HG03064 (cell line): ENCODE data around the gene VPS37C.
"Not testable (repeated sequence)": the region's sequence is repeated elsewhere in the genome, so short reads cannot be mapped to it uniquely, and the experiment has no call there.

Experiments
- ATAC-seq: cut with Tn5 transposase; IDR thresholded peaks from one replicate; pipeline ENCODE4 v1.9.1; 2021; ENCODE audit warnings: low read depth; ENCODE audit not compliant: unreplicated experiment

VPS37C gene

DNA sequence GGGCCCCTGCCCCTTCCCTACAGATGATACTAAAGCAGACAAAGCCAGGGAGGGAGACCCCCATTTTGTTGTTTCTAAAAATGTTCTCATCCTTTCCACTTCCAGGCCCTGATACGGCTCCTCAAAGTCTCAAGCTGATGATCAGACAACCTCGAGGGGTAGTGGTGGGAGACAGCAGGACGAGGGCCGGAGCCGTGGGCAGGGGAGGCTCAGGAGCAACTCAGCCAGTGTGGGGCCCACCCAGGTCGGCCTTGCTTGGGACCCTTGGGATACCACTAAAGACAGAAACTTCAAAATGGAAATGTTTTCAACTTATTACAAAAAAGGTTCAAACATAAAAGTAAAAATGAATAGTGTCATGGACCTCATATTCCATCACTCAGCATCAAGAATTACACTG lies 15.2 kb upstream of the VPS37C start:
- ATAC-seq: no peak

DNA sequence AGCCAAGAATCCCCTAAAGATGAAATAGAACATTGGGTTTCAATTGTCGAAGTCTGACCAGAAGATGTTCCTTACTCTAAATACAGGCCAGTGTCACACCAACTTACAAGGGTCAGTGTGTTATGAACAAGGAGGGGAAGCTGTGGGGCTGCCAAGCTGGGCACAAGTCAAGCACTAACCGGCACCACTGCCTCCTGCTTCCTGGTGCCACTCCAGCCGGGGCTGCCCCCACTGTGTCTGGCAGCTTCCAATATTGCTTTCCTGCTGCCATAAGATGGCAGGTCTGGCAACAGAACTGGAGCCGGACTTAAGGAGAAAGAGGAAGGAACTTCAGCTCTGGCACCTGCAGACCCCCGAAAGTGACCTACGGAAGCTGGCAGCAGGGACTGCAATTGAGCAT lies 13.7 kb upstream of the VPS37C start:
- no peak for ATAC-seq

DNA sequence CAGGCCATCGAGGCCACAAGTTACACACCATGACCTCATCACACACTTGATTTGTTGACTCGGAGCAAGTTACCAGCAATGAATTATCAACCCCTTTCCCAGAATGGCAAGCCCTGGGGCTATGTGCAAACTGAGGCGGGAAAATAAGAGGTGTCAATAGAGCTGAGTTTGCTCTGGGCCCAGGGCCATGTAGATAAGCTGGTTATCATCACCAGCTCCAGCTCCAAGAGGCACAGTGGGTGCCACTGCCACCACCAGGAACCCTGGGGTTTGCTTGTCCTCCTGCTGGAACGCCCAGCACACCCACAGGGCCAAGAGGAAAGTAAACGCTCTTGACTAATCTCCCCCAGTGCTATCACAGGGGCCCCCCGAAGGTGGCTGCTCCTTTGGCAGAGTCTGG lies 13.0 kb upstream of the VPS37C start:
- ATAC-seq: no peak

DNA sequence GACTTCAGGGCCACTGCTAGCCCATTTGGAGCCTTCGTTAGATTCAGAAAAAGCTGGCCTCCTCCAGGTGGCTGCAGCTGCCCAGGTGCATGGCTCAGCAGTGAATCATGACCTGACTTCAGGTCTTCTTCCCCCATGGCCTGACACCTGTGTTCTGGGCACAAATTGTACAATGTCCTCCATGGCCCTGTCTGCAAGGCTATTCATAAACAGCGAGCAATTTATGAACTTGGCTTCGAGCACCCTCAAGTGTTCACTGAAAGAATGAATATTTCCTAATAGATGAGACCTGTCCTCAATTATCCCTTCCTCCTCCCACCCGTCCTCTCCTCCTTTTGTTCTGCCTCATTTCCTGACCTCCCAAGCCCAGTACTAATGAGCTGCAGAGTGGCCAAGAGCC lies 12.2 kb upstream of the VPS37C start:
- no peak for ATAC-seq

DNA sequence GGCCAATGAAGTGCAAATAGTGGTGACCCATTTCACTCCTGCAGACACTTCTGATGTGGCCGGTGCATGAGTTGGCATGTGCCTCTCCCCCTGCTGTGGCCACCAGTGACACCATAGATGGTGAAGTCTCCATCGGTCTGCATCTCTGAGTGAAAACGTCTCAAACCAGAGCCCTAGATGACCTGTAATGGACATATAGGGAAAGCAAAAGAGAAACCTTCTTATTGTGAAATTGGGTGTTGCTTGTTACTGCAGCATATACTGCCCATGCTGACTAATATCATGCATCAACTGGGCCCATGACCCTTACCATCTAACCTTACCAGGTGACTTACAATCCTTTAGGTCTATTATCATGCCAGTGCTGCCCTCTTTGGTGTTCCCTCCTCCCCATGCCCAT lies 11.7 kb upstream of the VPS37C start:
- no peak for ATAC-seq

DNA sequence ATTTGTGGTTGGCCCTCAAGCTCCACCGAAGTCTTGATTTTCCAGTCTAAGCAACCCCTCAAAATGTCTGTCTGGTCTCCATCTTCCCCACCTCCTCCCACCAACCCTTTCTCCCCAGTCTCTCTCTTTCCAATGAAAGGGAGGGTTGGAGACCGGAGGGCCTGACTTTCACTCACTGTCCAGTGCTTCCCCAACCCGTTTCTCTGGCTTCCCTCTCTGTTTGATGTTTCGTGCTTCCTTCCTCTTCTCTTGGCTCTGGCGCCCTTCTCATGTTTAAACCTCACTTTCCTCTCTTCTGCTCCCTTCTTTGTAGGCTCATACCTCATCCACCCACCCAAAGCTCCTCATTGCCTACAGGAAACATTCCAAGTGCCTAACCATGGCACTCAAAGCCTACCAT lies 11.1 kb upstream of the VPS37C start:
- ATAC-seq: no peak

DNA sequence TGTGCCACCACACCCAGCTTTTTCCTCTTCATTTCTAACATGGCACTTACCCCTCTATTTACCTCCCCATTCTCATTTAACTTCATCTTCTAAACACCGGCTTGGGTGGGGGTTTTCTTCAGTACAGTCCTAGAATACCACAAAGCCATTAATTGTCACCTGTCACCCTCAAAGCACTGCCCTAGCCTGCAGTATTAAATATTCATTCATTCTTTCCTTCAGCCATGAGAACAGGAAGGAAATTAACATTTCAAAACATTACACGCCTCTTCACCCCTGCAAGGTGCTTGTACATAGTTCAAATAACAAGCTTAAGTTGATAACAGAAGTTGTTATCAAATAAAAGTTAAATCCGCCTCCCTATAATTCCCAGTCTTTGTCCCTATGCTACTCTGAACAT lies 10.7 kb upstream of the VPS37C start:
- ATAC-seq: no peak

DNA sequence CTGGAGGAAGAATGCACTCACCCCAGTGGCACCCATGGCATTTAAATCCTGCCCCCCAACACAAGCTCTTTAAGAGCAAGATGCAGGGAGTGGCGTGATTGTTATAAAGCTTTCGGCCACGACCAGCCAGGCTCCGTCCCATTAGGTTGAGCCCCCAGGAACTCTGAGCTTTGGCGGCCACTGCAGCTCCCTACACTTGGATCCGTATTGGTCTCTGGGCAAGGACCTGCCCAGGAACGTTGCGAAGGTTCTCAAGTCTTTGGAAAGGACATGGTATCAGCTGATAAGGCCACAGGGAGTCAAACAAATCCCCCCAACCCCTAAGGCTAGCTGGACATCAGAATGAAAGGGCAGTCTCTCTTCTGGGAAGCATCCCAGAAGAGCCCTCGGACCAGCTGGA lies 9.3 kb upstream of the VPS37C start:
- ATAC-seq: no peak

DNA sequence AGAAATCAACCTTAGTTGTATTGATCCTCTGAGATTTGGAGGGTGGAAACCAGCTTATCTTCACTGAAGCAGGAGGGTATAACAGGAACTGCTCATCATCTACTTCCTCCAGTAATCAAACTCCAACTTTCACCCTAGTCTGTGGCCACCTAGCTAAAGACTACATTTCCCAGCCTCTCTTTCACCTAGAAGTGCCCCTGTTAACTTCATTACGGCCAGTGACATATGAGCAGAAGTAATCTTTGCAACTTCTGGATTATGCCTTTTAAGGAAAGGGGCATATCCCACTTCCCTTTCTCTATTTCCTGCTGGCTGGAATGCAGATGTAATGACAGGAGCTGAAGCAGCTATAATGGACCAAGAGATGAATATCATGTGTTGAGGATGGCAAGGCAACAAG lies 7.6 kb upstream of the VPS37C start:
- ATAC-seq: no peak

DNA sequence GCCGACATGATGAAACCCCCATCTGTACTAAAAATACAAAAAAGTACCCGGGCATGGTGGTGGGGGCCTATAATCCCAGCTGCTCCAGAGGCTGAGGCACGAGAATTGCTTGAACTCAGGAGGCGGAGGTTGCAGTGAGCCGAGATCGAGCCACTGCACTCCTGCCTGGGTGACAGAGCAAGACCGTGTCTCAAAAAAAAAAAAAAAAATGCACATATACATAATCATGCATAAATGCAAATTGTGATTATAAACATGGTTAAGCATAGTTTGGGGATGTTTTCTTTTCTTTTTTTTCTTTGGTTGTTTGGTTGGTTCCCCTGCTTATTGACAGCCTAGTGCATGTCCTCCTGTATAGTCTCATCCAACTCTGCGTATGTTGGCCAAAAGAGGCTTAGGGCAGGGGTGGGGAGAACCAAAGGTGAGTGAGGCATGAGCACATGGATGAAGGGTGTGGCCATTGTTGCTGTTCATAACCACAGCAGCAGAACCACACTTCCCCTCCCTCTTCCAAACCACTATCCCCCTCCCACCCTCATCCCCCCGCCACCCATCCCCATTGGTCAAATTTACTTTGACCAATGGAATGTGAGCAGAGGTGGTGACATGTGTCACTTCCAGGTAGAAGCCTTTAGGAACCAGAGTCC lies 6.9 kb upstream of the VPS37C start:
- no peak for ATAC-seq

DNA sequence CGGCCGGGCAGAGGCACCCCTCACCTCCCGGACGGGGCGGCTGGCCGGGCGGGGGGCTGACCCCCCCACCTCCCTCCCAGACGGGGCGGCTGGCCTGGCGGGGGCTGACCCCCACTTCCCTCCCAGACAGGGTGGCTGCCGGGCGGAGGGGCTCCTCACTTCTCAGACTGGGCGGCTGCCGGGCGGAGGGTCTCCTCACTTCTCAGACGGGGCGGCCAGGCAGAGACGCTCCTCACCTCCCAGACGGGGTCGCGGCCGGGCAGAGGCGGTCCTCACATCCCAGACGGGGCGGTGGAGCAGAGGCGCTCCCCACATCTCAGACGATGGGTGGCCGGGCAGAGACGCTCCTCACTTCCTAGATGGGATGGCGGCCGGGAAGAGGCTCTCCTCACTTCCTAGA lies 5.1 kb upstream of the VPS37C start:
- not testable (repeated sequence) for ATAC-seq

DNA sequence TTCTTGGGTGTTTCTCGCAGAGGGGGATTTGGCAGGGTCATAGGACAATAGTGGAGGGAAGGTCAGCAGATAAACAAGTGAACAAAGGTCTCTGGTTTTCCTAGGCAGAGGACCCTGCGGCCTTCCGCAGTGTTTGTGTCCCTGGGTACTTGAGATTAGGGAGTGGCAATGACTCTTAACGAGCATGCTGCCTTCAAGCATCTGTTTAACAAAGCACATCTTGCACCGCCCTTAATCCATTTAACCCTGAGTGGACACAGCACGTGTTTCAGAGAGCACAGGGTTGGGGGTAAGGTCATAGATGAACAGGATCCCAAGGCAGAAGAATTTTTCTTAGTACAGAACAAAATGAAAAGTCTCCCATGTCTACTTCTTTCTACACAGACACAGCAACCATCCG lies 4.6 kb upstream of the VPS37C start:
- ATAC-seq: not testable (repeated sequence)

DNA sequence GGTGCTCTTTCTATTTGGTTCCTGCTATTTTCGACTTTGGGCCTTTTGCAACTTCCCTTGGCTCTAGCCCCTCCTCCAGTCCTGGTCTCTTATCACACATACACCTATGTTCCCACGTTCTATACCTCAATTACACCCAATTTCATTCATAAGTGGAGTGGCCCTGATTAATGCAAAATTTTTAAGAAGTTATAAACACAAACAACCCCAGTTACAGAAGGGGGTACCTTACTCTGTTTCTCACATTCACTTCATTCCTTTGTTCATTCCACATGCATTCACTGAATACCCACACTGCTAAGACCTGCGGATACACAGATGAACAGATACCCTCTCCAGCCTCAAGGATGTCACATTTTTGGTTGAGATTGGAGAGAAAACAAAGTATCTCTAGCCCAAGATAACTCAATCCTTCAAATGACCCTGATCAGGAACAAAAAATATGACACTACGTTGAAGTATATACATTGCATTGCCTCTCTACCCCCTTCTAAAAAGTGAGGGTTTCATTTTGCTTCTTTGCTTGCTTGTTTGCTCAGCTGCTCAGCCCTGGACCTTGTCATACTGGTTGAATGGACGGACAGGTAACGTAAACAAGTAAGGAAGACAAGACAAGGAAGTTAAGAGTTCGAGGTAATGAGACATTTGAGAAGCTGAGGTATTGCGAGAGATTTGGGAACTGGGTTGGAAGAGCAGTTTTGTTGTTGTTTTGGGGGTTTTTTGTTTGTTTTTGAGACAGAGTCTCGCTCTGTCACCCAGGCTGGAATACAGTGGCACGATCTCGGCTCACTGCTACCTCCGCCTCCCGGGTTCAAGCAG lies 3.6 kb upstream of the VPS37C start:
- ATAC-seq: no peak

DNA sequence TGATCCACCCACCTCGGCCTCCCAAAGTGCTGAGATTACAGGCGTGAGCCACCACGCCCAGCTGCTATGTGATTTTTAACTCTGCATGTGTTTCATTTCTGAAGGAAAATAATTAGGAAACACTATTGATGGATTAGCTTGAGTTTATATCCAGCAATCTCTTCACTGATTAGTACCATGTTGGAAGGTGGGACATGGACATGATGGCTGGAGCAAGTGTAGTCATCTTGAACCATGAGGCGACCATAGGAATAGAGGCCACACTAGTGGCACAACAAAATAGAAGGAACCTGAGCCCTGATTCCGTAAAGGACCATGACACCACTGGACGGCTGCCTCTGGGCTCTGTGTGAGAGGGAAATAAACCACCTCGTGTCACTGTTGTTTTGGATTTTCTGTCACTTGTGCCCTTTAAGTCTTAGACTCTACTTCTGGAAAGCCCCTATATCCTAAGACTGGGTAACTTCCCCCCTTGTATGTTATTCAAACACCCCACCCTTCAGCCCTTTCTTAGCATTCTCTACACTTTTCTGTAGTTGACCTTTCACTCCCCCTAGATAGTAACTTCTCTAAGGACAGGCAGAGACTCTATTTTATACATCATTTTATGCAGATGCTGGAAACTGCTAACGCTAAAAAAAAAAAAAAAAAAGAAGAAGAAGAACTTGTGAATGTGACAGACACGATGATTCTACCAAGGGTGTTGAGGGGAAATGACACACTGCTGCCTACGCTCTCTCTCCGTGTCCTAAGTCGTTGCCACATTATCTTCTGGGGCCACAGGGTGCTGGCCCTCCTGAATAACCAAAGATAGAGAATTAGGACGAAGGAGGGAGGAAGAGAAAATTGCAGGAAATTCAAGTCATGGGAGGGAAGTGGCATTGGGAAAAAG lies 2.7 kb upstream of the VPS37C start:
- no peak for ATAC-seq

DNA sequence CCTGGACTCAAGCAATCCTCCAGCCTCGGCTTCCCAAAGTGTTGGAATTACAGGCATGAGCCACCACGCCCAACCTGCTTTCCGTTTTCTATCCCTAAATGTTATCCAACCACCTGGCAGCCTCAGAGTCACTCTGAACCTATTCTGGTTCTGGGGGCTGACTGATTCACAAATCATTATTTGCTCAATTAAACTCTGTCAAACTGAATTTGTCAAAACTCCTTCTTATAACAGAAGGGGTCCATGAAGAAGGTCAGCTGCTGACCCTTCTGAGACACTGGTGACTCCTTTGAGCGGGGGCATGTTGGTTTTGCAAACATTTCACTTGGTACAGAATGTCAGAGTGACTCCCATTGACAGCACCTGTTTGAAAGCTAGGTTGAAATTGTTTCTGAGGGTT lies 1.8 kb upstream of the VPS37C start:
- ATAC-seq: no peak

DNA sequence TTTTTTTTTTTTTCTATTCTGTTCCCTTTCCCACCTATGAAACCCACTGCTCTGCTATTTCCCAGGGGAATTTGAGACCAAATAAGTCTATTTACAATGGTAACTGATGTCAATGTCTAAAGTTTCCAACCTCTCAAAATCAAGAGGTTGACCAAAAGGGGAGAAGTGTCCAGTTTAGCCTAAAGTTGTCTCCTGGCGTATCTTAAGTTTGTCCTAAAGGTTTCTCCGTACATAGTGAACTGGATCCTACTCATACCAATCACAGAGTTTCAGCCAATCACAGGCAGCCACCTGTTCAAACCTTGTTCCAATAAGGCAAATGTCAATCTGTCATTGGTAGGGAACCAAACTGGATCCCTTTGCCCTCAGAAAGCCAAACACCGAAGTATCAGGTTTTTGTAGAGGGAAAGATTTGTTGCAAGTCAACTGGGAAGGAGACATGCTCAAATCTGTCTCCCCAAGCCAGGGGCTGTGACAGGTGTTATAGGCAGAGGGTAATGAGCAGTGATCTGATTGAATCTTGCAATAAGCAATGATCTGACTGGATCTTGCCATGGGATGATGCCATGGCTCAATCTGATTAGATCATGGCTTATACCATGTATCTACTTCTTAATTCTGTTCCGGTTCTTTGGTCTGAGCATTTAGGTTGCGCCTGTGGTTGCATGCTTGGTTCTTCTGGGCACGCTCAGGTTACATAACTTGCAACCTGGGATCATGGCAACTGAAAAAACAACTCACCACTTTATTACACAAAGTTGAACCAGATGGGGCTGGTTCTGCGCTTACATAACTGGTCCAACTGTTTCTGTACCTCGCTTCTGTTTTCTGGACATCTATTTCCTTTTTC lies 1.1 kb upstream of the VPS37C start:
- no peak for ATAC-seq

DNA sequence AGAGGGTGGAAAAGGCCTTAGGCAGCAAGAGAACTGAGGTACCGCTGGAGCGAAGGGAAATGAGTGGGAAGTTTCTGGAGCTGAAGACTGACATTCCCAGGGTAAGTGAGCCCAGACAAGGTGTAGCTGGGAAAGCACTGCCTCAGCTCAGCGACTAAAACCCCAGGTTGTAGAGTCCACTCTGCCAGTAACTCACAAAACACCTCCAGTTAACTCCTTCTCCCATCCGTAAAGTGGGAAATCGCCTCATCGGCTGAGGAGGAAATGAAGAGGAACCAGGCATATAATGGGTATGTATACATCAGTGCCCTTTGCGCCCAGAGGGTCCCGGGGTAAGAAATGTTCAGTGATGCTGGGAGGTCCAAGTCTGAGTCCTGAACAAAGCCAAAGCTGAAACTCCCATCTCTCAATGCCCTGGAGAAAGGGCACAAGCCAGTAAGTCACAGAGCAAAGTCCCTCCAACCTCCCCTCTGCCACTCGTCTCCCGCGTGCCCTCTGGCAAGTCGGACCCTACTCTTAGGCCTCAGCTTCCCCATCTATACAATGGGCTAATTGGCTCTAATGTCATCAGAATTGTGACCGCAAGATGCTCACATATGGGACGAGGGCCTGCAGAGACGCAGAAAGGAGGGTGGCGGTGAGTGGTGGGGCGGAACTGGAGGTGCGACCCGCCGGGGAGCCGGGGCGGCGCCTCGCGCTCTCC lies 588 bp downstream of the VPS37C start:
- no peak for ATAC-seq

DNA sequence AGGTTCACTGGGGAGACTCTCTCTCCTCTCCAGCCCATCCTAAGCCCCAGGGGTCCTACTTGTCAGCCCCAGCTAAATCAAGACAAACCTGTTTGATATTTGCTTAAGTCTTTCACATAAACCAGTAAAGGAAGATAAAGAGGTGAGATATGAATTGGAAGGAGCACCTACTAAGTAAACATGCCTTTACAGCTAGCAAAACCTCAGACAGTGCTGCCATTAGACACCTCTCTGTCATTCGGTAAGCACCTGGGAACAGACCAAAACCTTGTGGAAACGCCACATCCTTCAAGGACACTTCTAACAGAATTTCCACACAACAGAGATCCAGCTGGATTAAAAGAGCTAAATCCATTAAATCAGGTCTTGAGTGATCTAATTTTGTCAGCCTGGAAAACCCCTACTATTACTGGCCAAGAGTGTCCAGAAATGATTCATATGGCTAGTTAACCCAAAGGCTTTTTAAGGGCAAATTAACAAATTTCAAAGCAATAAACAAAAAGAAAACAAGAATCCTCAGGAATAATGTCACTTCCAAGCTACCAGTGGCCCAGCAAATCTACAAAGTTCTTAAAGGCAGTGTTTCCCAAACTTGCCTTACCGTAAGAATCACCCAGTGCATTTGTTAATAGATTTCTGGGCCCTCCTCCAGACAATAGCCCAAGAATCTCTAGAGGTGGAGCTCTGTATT lies 2.4 kb downstream of the VPS37C start:
- ATAC-seq: no peak

DNA sequence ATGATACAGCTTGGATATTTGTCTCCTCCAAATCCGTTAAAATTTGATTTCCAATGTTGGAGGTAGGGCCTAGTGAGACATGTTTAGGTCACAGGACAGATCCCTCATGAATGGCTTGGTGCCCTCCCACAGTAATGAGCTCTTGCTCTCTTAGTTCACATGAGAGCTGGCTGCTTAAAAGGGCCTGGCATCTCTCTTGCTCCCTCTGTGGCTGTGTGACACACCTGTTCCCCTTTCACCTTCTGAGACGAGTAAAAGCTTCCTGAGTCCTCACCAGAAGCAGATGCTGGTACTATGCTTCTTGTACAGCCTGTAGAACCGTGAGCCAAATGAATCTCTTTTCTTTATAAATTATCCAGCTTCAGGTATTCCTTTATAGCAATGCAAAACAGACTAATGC lies 3.5 kb downstream of the VPS37C start:
- ATAC-seq: no peak
